ENCODE data around the gene EIF5A2.

- TF ChIP-seq CTCF (IDR thresholded peaks at IDR 0.05; ENCODE audit: low read depth, low read length, missing input control) (no peak), NR2F2 (IDR thresholded peaks at IDR 0.05) (no peak), RXRA (IDR thresholded peaks at IDR 0.05) (no peak), REST (IDR thresholded peaks at IDR 0.05) (no peak)
These were observed 43.8 kb downstream of the EIF5A2 start for GRCh38 chr3:170864525-170865208.

Data from liver (tissue), 3 donors.